ENCODE data around the gene NPM1.

NPM1 gene

DNA sequence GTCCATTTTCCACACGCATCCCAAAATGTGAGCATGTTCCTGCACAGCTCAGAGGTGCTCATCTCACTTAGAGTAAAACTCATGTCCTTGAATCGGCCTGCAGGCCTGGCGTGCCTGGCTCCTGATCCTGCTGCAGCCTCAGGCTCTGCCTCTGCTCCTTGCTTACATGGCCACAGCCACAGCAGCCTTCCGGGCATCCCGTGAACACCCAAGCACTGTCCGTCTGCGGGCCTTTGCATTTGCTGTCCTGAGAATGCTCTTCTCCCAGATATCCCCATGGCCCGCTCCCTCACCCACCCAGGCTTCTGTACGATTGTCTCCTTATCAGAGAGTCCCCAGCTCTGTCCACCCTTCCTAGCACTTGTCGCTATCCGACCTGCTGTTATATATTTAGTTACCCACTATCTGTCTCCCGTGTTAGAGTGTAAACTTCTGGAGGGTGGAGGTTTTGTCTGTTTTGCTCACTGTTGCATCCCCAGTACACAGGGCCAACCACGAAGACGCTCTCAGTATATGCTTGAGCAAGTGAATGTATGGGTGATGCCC, 53.7 kb downstream of the NPM1 start:
- H3K36me3 ChIP-seq (ENCODE audit: control insufficient read depth, insufficient read depth, low read length): no peaks in the 10 kb centered on the region
- H3K9ac ChIP-seq (ENCODE audit: low read length): no peak overlapping the region
- no peaks in the 10 kb centered on the region for H3K4me1 ChIP-seq (ENCODE audit: control insufficient read depth, insufficient read depth, low read length)
- no peak overlapping the region for H3K27ac ChIP-seq (ENCODE audit: low read depth, low read length)
- H3K27me3 ChIP-seq (ENCODE audit: control insufficient read depth, insufficient read depth, low read length): no peaks in the 10 kb centered on the region
- H3K4me3 ChIP-seq (ENCODE audit: low read length): no peak overlapping the region

DNA sequence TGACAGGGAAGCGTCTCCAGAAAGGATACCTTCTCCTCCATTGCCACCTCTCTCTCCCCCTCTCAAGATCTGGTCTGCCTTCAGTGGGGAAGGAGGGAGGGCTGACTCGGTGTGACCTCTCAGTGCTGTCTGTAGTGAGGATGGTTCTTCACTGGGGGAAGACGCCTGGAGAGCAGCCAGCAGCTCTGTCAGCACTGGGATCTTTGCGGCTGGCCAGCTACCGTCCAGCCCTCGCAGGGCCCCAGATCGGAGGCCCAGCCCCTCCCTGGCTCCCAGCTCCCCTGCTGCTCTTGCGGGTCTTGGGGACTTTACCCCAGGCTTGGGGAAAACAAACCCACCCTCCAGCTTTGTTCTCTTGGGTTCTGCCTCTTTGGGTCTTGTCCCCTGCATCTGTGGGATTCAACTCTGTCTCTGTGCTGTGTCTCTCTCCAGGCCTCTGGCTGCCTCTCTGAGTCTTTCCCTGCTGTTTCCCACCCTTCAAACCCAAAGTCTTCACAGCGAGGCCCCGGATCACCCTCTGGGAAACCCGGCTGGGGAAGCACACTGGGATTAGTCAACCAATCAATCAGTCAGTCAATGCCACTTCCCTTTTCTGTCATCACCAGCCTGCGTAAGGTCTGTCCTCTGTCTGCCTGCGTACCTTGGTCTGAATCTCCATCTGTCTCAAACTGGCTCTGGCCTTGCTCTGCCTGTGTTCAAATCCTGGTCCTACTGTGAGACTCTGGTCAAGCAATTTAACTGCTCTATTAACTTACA, 54.8 kb downstream of the NPM1 start:
- no peak overlapping the region for H3K4me3 ChIP-seq (ENCODE audit: low read length)
- no peak overlapping the region for H3K9ac ChIP-seq (ENCODE audit: low read length)

DNA sequence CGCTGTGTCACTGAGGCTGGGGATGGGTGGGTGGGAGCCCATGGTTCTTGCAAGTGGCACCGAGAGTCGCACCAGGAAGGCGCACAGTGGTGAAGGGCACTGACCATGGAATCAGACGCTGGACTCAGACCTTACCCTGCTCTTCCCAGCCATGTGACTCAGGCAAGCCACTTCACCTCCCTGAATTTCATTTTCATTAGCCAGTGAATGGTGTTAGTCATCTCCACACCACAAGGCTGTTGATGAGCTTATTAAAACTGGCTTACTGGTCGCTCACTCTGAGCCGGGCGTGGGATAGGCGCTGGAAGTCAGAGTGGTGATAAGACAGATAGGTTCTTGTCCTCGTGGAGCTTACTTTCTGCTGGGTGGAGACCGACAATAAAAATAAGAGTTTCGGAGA, 56.9 kb downstream of the NPM1 start:
- Histone ChIP-seq H3K27me3 (ENCODE audit: control insufficient read depth, insufficient read depth, low read length) (no peaks in the 10 kb centered on the region), H3K27ac (ENCODE audit: low read depth, low read length) (no peak overlapping the region), H3K36me3 (ENCODE audit: control insufficient read depth, insufficient read depth, low read length) (no peaks in the 10 kb centered on the region), H3K4me1 (ENCODE audit: control insufficient read depth, insufficient read depth, low read length) (no peaks in the 10 kb centered on the region), H3K4me3 (ENCODE audit: low read length) (no peak overlapping the region), H3K9ac (ENCODE audit: low read length) (no peak overlapping the region)

More for the DNA sequence above, 54.8 kb downstream of the NPM1 start:
- Histone ChIP-seq H3K27ac (ENCODE audit: low read depth, low read length) (no peak overlapping the region), H3K27me3 (ENCODE audit: control insufficient read depth, insufficient read depth, low read length) (no peaks in the 10 kb centered on the region), H3K36me3 (ENCODE audit: control insufficient read depth, insufficient read depth, low read length) (no peaks in the 10 kb centered on the region), H3K4me1 (ENCODE audit: control insufficient read depth, insufficient read depth, low read length) (no peaks in the 10 kb centered on the region)

DNA sequence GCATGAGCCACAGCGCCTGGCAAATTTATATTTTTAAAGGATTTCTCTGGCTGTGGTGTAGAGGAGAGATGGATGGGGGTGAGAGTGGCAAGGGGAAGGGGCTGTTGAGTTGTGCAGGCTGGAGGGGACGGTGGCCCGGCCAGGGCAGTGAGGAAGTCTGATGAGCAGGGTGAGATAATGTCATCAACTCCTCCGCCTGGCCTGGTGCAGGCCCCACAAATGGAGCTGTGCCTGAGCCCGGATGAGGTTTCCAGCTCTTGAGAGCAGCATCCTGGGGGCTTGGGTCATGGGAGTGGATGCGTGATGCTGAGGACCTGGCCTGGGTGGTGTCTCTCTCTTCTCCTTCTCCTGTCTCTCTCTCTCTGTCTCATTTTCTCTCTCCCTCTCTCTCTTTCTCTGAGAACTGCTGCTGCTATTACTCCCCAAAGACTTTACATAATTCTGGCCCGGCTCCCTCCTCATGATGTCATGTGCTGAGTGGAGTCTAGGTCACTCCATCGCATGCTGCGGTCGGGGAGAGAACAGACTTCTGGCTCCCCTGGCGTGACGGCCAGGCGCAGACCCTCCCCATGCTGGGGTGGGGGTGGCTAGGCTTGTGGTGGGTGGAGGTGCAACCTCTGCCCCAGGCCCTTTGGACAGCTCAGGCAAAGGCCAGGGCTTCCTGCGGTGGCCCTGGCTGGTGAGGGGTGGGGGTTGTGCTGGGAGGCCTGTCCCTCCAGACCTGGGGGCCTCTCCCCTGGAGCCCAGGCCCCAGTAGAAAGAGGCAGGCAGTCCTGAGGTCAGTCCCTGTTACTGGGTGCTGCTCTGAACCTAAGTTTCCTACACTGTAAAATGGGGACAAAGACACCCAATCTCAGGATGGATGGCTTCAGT, 58.2 kb downstream of the NPM1 start:
- no peaks in the 10 kb centered on the region for H3K27me3 ChIP-seq (ENCODE audit: control insufficient read depth, insufficient read depth, low read length)
- no peak overlapping the region for H3K4me3 ChIP-seq (ENCODE audit: low read length)
- no peak overlapping the region for H3K27ac ChIP-seq (ENCODE audit: low read depth, low read length)
- no peak overlapping the region for H3K9ac ChIP-seq (ENCODE audit: low read length)
- peaks cover 3% of the 10 kb centered on the region for H3K4me1 ChIP-seq (ENCODE audit: control insufficient read depth, insufficient read depth, low read length)
- no peaks in the 10 kb centered on the region for H3K36me3 ChIP-seq (ENCODE audit: control insufficient read depth, insufficient read depth, low read length)

DNA sequence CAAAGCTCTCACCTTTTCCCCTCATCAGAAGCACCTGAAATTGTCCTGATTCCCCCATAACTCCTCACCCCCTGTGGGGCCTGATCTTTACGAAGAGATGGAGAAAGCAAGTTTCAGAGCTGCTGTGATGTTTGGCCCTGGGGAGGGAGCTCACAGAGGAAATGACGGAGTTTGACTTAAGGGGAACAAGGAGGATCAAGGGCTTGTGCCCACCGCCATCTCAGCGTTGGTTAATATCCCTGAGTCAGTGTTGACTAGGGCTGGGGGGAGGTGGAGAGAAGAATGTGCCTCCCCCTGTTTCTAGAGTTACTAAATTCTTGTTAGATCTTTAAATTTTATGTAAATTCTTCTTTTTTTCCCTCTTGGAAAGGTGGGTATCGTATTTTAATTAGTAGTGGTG, 59.6 kb downstream of the NPM1 start:
- no peak overlapping the region for H3K4me3 ChIP-seq (ENCODE audit: low read length)
- H3K4me1 ChIP-seq (ENCODE audit: control insufficient read depth, insufficient read depth, low read length): peaks cover 3% of the 10 kb centered on the region
- no peaks in the 10 kb centered on the region for H3K36me3 ChIP-seq (ENCODE audit: control insufficient read depth, insufficient read depth, low read length)
- H3K9ac ChIP-seq (ENCODE audit: low read length): no peak overlapping the region
- H3K27me3 ChIP-seq (ENCODE audit: control insufficient read depth, insufficient read depth, low read length): no peaks in the 10 kb centered on the region
- no peak overlapping the region for H3K27ac ChIP-seq (ENCODE audit: low read depth, low read length)

DNA sequence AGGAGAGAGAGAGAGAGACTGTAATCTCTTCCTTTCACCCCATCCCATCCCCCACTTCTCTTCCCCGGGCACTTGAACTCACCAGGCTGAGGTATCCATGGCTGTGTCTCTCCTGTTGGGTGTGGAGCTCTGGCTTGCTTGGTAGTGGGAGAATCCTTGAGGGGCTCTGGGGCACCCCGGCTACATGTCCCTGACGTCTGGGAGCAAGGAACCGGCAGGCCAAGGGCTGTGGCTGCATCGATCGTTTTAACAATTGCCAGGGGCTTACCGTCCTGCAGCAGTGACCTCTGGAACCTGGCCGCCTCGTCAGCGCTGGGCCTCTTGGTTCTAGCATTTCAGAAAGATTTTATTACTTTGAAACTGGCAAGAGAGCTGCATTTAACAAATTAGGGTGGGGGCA, 61.8 kb downstream of the NPM1 start:
- Histone ChIP-seq H3K4me3 (ENCODE audit: low read length) (no peak overlapping the region), H3K9ac (ENCODE audit: low read length) (no peak overlapping the region), H3K27ac (ENCODE audit: low read depth, low read length) (no peak overlapping the region), H3K27me3 (ENCODE audit: control insufficient read depth, insufficient read depth, low read length) (no peaks in the 10 kb centered on the region), H3K36me3 (ENCODE audit: control insufficient read depth, insufficient read depth, low read length) (no peaks in the 10 kb centered on the region), H3K4me1 (ENCODE audit: control insufficient read depth, insufficient read depth, low read length) (peaks cover 3% of the 10 kb centered on the region)

DNA sequence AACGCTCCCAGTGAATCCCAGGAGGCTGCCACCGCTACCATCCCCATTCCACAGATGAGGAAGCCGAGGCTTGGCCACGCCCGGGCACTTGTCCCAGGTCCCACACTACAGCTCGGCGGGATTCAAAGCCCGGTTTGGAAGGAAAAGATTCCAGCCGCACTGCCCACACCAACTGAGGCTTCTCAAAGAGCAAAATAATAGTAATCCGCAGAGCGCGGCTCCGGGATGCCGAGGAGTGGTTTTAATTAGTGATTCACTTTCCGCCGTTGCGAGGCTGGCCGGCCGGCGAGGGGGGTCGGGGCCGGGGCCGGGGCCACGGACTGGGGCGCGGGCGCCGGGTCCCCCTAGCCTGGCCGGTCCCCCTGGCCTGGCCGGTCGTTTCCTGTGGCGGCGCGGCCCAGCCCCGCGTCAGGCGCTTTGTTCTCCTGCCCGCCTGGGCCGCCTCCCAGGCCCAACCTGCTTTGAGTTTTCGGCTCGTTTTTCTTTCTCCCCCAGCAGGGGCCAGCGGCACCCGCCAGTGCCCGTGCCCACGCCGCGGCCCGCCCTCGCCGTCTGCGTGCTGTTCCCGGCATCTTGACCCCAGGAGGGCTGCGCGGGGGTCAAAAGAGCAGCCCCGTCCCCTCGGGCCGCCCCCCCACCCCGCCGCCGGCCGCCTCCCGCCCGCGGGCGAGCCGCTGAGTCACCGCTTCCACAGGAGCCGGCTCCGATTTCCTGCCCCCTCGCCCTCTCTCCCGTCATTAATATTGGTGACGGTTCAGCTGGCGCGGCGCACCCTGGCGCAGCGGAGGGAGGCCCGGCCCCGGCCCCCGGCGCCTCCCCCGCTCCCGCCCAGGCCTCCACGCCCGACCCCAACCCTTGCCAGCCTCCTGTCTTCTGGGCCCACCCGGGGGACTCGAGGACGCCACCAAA, 63.0 kb downstream of the NPM1 start:
- H3K27ac ChIP-seq (ENCODE audit: low read depth, low read length): peak overlapping the region; percentile 48
- H3K4me1 ChIP-seq (ENCODE audit: control insufficient read depth, insufficient read depth, low read length): peaks cover 3% of the 10 kb centered on the region
- H3K36me3 ChIP-seq (ENCODE audit: control insufficient read depth, insufficient read depth, low read length): no peaks in the 10 kb centered on the region
- H3K4me3 ChIP-seq (ENCODE audit: low read length): no peak overlapping the region
- no peak overlapping the region for H3K9ac ChIP-seq (ENCODE audit: low read length)
- H3K27me3 ChIP-seq (ENCODE audit: control insufficient read depth, insufficient read depth, low read length): no peaks in the 10 kb centered on the region

DNA sequence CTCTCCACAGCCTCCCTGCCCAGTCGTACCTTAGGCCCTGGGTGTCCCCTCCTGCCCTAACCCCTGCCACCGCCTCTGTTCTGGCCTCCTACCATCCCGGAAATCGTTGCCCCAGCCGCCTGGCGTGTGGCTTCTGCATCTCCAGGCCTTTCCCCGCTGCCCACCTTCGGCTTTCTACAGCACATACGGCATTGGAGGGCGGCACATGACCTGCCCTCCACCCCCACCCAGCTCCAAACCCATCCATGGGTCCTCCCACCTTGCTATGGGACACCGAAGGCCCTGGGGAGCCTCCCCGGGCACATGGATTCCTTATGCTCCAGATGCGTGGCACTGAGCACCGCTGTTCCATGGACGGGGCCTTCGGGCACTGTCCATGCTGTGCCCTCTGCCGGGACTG, 63.8 kb downstream of the NPM1 start:
- Histone ChIP-seq H3K36me3 (ENCODE audit: control insufficient read depth, insufficient read depth, low read length) (no peaks in the 10 kb centered on the region), H3K27ac (ENCODE audit: low read depth, low read length) (no peak overlapping the region), H3K4me1 (ENCODE audit: control insufficient read depth, insufficient read depth, low read length) (peaks cover 3% of the 10 kb centered on the region), H3K27me3 (ENCODE audit: control insufficient read depth, insufficient read depth, low read length) (no peaks in the 10 kb centered on the region), H3K4me3 (ENCODE audit: low read length) (no peak overlapping the region), H3K9ac (ENCODE audit: low read length) (no peak overlapping the region)

DNA sequence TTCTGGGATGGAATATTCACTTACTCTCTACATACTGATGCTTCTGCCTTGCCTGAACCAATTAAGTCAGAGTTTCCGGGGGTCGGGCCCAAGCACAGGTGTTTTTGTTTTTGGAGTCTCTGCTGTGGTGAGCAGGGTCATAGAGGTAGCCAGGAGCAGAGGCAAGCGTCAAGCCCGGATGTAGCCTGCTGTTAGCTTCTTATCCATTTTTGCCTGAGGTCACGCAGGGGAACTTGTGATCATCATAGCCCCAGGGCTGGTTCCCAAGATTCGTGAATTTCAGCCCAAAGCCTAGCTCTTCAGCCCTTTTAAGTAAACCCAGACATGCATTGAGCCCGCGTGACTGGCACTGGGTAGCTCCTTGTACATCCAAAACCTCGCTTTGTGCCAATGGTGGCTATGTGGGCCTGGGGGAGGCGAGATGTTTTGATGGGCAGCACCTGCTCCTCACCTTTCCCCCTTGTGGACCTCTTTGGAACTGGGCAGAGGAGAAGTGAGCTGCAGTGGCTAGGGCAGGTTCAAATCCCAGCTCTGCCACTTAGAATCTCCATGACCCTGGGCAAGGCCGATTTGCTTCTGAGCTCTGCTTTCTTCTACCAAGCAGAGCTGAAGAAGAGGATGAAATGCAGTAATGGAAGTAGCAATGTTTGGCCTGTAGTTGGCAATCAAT, 65.5 kb downstream of the NPM1 start:
- H3K36me3 ChIP-seq (ENCODE audit: control insufficient read depth, insufficient read depth, low read length): no peaks in the 10 kb centered on the region
- H3K4me3 ChIP-seq (ENCODE audit: low read length): no peak overlapping the region
- no peaks in the 10 kb centered on the region for H3K27me3 ChIP-seq (ENCODE audit: control insufficient read depth, insufficient read depth, low read length)
- H3K27ac ChIP-seq (ENCODE audit: low read depth, low read length): no peak overlapping the region
- peaks cover 3% of the 10 kb centered on the region for H3K4me1 ChIP-seq (ENCODE audit: control insufficient read depth, insufficient read depth, low read length)
- H3K9ac ChIP-seq (ENCODE audit: low read length): no peak overlapping the region

DNA sequence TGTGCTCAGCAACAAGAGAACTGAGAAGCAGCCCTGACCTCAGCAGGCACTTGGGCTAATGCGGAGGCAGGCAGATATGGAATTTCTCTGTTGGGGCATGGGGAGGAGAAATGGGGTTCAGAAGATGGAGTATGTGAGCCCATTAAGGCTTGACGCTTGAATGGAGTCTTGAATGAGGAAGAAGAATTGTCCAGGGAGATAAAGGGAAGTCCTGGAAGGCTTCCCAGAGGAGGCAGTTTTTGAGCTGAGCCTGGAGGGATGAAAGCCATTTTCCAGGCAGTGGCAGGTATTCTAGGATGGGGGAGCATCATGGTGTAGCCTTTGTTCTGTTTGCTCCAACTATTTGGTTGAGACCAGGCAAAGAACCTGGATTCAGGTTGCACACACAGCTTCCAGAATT, 66.3 kb downstream of the NPM1 start:
- peaks cover 3% of the 10 kb centered on the region for H3K4me1 ChIP-seq (ENCODE audit: control insufficient read depth, insufficient read depth, low read length)
- no peaks in the 10 kb centered on the region for H3K36me3 ChIP-seq (ENCODE audit: control insufficient read depth, insufficient read depth, low read length)

DNA sequence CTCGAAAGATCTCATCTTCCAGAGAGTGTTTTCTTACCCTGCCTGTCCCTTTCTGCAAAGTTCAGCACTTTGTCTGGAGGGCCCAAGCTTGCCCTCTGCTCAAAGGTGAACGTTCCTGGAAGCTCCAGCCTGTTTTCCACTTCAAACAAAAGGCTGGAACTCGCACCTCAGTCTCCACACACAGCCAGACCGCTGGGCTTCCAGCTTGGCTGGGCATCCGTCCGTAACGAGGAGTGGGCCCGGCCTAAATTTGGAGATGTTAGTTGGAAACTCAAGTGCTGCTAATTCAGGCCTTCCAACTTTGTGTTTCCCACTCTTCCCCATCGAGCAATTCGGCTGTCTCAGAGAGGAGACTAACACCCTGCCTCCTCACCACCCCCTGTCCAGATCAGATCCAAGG, 66.9 kb downstream of the NPM1 start:
- H3K4me1 ChIP-seq (ENCODE audit: control insufficient read depth, insufficient read depth, low read length): peaks cover 3% of the 10 kb centered on the region
- no peaks in the 10 kb centered on the region for H3K27me3 ChIP-seq (ENCODE audit: control insufficient read depth, insufficient read depth, low read length)
- no peak overlapping the region for H3K27ac ChIP-seq (ENCODE audit: low read depth, low read length)

More for the DNA sequence above, 66.3 kb downstream of the NPM1 start:
- no peak overlapping the region for H3K9ac ChIP-seq (ENCODE audit: low read length)
- no peak overlapping the region for H3K27ac ChIP-seq (ENCODE audit: low read depth, low read length)
- H3K4me3 ChIP-seq (ENCODE audit: low read length): no peak overlapping the region
- no peaks in the 10 kb centered on the region for H3K27me3 ChIP-seq (ENCODE audit: control insufficient read depth, insufficient read depth, low read length)

More for the DNA sequence above, 66.9 kb downstream of the NPM1 start:
- Histone ChIP-seq H3K9ac (ENCODE audit: low read length) (no peak overlapping the region), H3K36me3 (ENCODE audit: control insufficient read depth, insufficient read depth, low read length) (no peaks in the 10 kb centered on the region), H3K4me3 (ENCODE audit: low read length) (no peak overlapping the region)

Measured in rectal smooth muscle tissue (tissue), 1 donor.